Measurements from ENCODE around the gene CSE1L.
"Not testable (repeated sequence)": the region's sequence is repeated elsewhere in the genome, so short reads cannot be mapped to it uniquely, and the experiment has no call there.

CSE1L gene

GRCh38 chr20:49046087-49046900 lies at the start of gene CSE1L:
CSE1L (plus strand) TSS chr20:49046312; CDS start chr20:49058464, 12,152 bp downstream.
- peak; percentile 92 for DNase-seq

GRCh38 chr20:48999890-49000870 lies 45.9 kb upstream of the CSE1L start:
- DNase-seq, result no peak

- DNase-seq, result no peak
Measured at GRCh38 chr20:49001741-49002140, 44.4 kb upstream of the CSE1L start.

GRCh38 chr20:49006446-49006980 lies 39.6 kb upstream of the CSE1L start:
- no peak for DNase-seq

GRCh38 chr20:49009899-49010631 lies 36.0 kb upstream of the CSE1L start:
- DNase-seq, result no peak

GRCh38 chr20:49024220-49024619 lies 21.9 kb upstream of the CSE1L start:
- DNase-seq, result no peak

- DNase-seq, result not testable (repeated sequence)
Measured at GRCh38 chr20:49028177-49028576, 17.9 kb upstream of the CSE1L start.

- no peak for DNase-seq
Measured at GRCh38 chr20:49028684-49029083, 17.4 kb upstream of the CSE1L start.

- no peak for DNase-seq
Measured at GRCh38 chr20:49029203-49029602, 16.9 kb upstream of the CSE1L start.

GRCh38 chr20:49030954-49031619 lies 15.0 kb upstream of the CSE1L start:
- DNase-seq, result no peak

- no peak for DNase-seq
Measured at GRCh38 chr20:49032455-49032854, 13.7 kb upstream of the CSE1L start.

- DNase-seq, result no peak
Measured at GRCh38 chr20:49034070-49034732, 11.9 kb upstream of the CSE1L start.

- DNase-seq, result no peak
Measured at GRCh38 chr20:49037962-49038387, 8.1 kb upstream of the CSE1L start.

GRCh38 chr20:49039854-49040253 lies 6.3 kb upstream of the CSE1L start:
- DNase-seq, result no peak

- no peak for DNase-seq
Measured at GRCh38 chr20:49043000-49043399, 3.1 kb upstream of the CSE1L start.

- no peak for DNase-seq
Measured at GRCh38 chr20:49045440-49046086, 549 bp upstream of the CSE1L start.

GRCh38 chr20:49052334-49052733 lies 6.2 kb downstream of the CSE1L start:
- no peak for DNase-seq

GRCh38 chr20:49054056-49054643 lies 8.0 kb downstream of the CSE1L start:
- DNase-seq, result no peak

- DNase-seq, result no peak
Measured at GRCh38 chr20:49063279-49063678, 17.2 kb downstream of the CSE1L start.

GRCh38 chr20:49074521-49074920 lies 28.4 kb downstream of the CSE1L start:
- DNase-seq, result no peak

- no peak for DNase-seq
Measured at GRCh38 chr20:49078310-49078709, 32.2 kb downstream of the CSE1L start.
